Testis (tissue), 3 donors: ENCODE data around the gene PPP1R3E. TPM values are rescaled to one million over a fixed set of nuclear protein-coding genes. Genes with fewer than 3 reads are reported as not detected.

Experiments used
- DNase-seq: peaks from one replicate; pipeline ENCODE4 v3.0.0-alpha.2; 2019
- H3K27ac ChIP-seq, 2 donors: fragments of 200-600 bp; sonication (generic); one replicate each; pipeline ENCODE4 v1.5.1; 2019
- H3K27me3 ChIP-seq: fragments of 200-600 bp; sonication (generic); one replicate; pipeline ENCODE4 v1.5.1; 2019
- H3K36me3 ChIP-seq: fragments of 200-600 bp; sonication (generic); one replicate; pipeline ENCODE4 v1.5.1; 2017; ENCODE audit warnings: low read depth; ENCODE audit errors: missing control alignments
- H3K4me1 ChIP-seq: fragments of 200-600 bp; sonication (generic); one replicate; pipeline ENCODE4 v1.5.1; 2019
- H3K4me3 ChIP-seq, 2 donors: fragments of 200-600 bp; sonication (generic); one replicate each; pipeline ENCODE4 v1.5.1; 2017 to 2019
- H3K9me3 ChIP-seq: fragments of 200-600 bp; sonication (generic); one replicate; pipeline ENCODE4 v1.5.1; 2017
- CTCF ChIP-seq, 3 experiments: fragments of 450-650 bp in 2 of 3; fragments of 200-600 bp in 1 of 3; sonication (generic) in 1 of 3; IDR thresholded peaks; one replicate each; pipeline ENCODE4 v1.5.1; 2016 to 2019; ENCODE audit warnings: antibody characterized with exemption in 3 of 3, mild to moderate bottlenecking in 2 of 3, moderate library complexity in 1 of 3
- POLR2A ChIP-seq: fragments of 450-650 bp; IDR thresholded peaks from one replicate; pipeline ENCODE4 v1.6.1; 2017; ENCODE audit warnings: antibody characterized with exemption, mild to moderate bottlenecking, moderate library complexity
- WGBS, 2 donors: methylation state at CpG; one replicate each; pipeline ENCODE4 v1.1.5; 2018; 5-methylcytosine and 5-hydroxymethylcytosine counted together
- intact Hi-C: fragments of 100-400 bp; cut with DNase I; formaldehyde crosslinking; loops from one replicate; pipeline ENCODE4 v1.15.1; 2023; ENCODE audit warnings: low total_unique reads
- polyA plus RNA-seq: library from polyadenylated mRNA; stranded (reverse); fragments of 350-450 nt; fragmentation: Illumina TruSeq; extraction: RNeasy Lipid Tissue Mini Kit (QIAGEN cat#74804); gene quantifications from one replicate; pipeline ENCODE4 v1.2.3, GENCODE V29; 2014; ENCODE audit warnings: low read depth, low replicate concordance; ENCODE audit not compliant: insufficient read depth
- total RNA-seq, 2 donors: library from RNA; depleted of rRNA; stranded (reverse); fragments of >200 nt; gene quantifications; one replicate each; pipeline ENCODE4 v1.2.3, GENCODE V29; 2016

PPP1R3E gene
- total and polyA plus RNA-seq, 3 donors from 2014 or later = 30.4 to 43.5 (median 39.2) TPM

GRCh38 chr14:23321572-23322547 lies 19.2 kb upstream of the PPP1R3E start:
- 0% methylated on average over 35 to 39 of the region's 64 CpGs for WGBS, 2 donors
- Histone ChIP-seq H3K4me3 (peak overlapping the region; percentile 96 to 99), H3K27ac (peak overlapping the region; percentile 99), H3K27me3 (no peaks in the 10 kb centered on the region), H3K4me1 (peaks cover 33% of the 10 kb centered on the region), H3K9me3 (no peaks in the 10 kb centered on the region), H3K36me3 (no peaks in the 10 kb centered on the region)
- TF ChIP-seq CTCF (IDR thresholded peaks at IDR 0.05) = no peak
- TF ChIP-seq POLR2A = no peak
- intact Hi-C loops = no loop called here
- DNase-seq = peak; percentile 54

- peak; percentile 100 for DNase-seq
- intact Hi-C loops = no loop called here
- Histone ChIP-seq H3K4me3 (peak within 1 kb of the TSS; percentile 96 to 99), H3K36me3 (no peaks in the 10 kb centered on the region), H3K27me3 (no peaks in the 10 kb centered on the region), H3K27ac (peak within 1 kb of the TSS; percentile 99), H3K9me3 (no peaks in the 10 kb centered on the region), H3K4me1 (peaks cover 27% of the 10 kb centered on the region)
- TF ChIP-seq POLR2A = no peak
- TF ChIP-seq CTCF (IDR thresholded peaks at IDR 0.05) = no peak
- 3 to 7% methylated on average over 14 to 47 of the region's 63 CpGs for whole genome bisulfite sequencing, 2 donors
Measured at GRCh38 chr14:23320584-23321571, 18.2 kb upstream of the PPP1R3E start, which contains the start of gene PABPN1. PABPN1 (plus strand) TSS chr14:23321457; CDS start chr14:23321470, 13 bp downstream.

- DNase-seq = no peak
- peak overlapping the region; percentile 80 to 99 for H3K27ac ChIP-seq
- H3K36me3 ChIP-seq = no peaks in the 10 kb centered on the region
- H3K27me3 ChIP-seq = no peaks in the 10 kb centered on the region
- no peaks in the 10 kb centered on the region for H3K9me3 ChIP-seq
- H3K4me1 ChIP-seq = peaks cover 23% of the 10 kb centered on the region
- 60 to 67% methylated on average over 17 of the region's 17 CpGs for WGBS, 2 donors
- intact Hi-C loops = no loop called here
- peak overlapping the region; percentile 96 to 99 for H3K4me3 ChIP-seq
- no peak for TF ChIP-seq POLR2A
- no peak for TF ChIP-seq CTCF (IDR thresholded peaks at IDR 0.05)
Measured at GRCh38 chr14:23319746-23320583, 17.3 kb upstream of the PPP1R3E start.

- intact Hi-C loops = no loop called here
- H3K4me3 ChIP-seq = no peak overlapping the region
- H3K27ac ChIP-seq = no peak overlapping the region
- no peaks in the 10 kb centered on the region for H3K36me3 ChIP-seq
- no peaks in the 10 kb centered on the region for H3K27me3 ChIP-seq
- 82 to 84% methylated on average over 5 of the region's 5 CpGs for WGBS, 2 donors
- TF ChIP-seq POLR2A = no peak
- no peak for TF ChIP-seq CTCF (IDR thresholded peaks at IDR 0.05)
- peaks cover 3% of the 10 kb centered on the region for H3K4me1 ChIP-seq
- H3K9me3 ChIP-seq = no peaks in the 10 kb centered on the region
- no peak for DNase-seq
Measured at GRCh38 chr14:23316300-23316699, 13.6 kb upstream of the PPP1R3E start.
